ENCODE data around the gene SIL1. TPM values are rescaled to one million over a fixed set of nuclear protein-coding genes. Genes with fewer than 3 reads are reported as not detected.

Gene SIL1
- total and polyA plus RNA-seq, 9 of the 15 experiments (the other 6 are each of a cell fraction or from before 2014, with no cell fraction given) = 1.3 to 30.5 (median 18.1) TPM

DNA sequence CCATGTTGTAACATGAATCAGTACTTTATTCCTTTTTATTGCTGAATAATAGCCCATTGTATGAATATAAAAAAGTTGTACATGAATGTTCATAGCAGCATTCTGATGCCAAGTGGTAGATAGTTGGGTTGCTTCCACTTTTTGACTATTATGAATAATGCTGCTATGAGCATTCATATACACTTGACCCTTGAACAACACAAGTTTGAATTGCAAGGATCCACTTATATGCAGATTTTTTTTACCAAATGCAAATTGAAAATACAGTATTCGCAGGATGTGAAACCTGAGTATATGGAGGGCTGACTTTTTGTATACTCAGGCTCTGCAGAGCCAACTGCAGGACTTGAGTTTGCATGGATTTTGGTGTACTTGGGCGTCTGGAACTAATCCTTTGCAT lies 14.7 kb upstream of the SIL1 start:
- ATAC-seq (no peak), FAIRE-seq (no peak), DNase-seq (ENCODE audit: extremely low read depth in 1 of 4, low spot score in 3 of 4) (no peak)
- Histone ChIP-seq H3K4me2 (ENCODE audit: insufficient read depth, low read length) (no peak overlapping the region), H3K4me1 (replicated peaks in 1 of 2; ENCODE audit: control insufficient read depth in 2 of 2, insufficient read depth in 2 of 2, low read length in 2 of 2) (no peaks in the 10 kb centered on the region; a peak in 1 of 5 replicates), H3K9ac (ENCODE audit: insufficient read depth in 1 of 2, low read depth in 2 of 2, low read length in 2 of 2) (no peak overlapping the region), H3K27ac (ENCODE audit: extremely low read depth, low read depth, low read length) (no peak overlapping the region), H3K36me3 (ENCODE audit: control insufficient read depth, insufficient read depth, low read length) (no peaks in the 10 kb centered on the region), H3K9me1 (ENCODE audit: control insufficient read depth, insufficient read depth, low read length) (no peaks in the 10 kb centered on the region), H3K4me3 (no peak overlapping the region), H3K9me3 (replicated peaks; ENCODE audit: control insufficient read depth, insufficient read depth, low read depth, low read length) (no peaks in the 10 kb centered on the region), H4K20me1 (replicated peaks; ENCODE audit: control insufficient read depth, insufficient read depth, low read length) (no peaks in the 10 kb centered on the region), H3K79me2 (ENCODE audit: control insufficient read depth, insufficient read depth, low read length) (no peaks in the 10 kb centered on the region), H3K27me3 (ENCODE audit: control insufficient read depth in 2 of 2, insufficient read depth in 2 of 2, low read length in 2 of 2) (0 out of 5 replicates have a peak, but pooled peaks cover 0 to 7% of the 10 kb centered on the region in 2 experiments), H2AFZ (ENCODE audit: low read depth, low read length) (no peak overlapping the region)
- intact Hi-C loops (cut with micrococcal nuclease) (no loop called here), in situ Hi-C loops (cut with MboI) (no loop called here)
- POLR2A ChIA-PET = no interaction called here
- TF ChIP-seq ZBTB7A (IDR thresholded peaks at IDR 0.05; ENCODE audit: borderline replicate concordance, control insufficient read depth, low read depth, low read length) = no peak
- no peak for TF ChIP-seq POLR2H (tag; IDR thresholded peaks at IDR 0.05; ENCODE audit: low read depth)
- no peak for TF ChIP-seq NUFIP1 (IDR thresholded peaks at IDR 0.05; ENCODE audit: partially characterized antibody)
- TF ChIP-seq ARNT (IDR thresholded peaks at IDR 0.05) = no peak
- TF ChIP-seq ZNF551 (CRISPR knock-in tag; IDR thresholded peaks at IDR 0.05) = no peak
- TF ChIP-seq, protein P1, sequence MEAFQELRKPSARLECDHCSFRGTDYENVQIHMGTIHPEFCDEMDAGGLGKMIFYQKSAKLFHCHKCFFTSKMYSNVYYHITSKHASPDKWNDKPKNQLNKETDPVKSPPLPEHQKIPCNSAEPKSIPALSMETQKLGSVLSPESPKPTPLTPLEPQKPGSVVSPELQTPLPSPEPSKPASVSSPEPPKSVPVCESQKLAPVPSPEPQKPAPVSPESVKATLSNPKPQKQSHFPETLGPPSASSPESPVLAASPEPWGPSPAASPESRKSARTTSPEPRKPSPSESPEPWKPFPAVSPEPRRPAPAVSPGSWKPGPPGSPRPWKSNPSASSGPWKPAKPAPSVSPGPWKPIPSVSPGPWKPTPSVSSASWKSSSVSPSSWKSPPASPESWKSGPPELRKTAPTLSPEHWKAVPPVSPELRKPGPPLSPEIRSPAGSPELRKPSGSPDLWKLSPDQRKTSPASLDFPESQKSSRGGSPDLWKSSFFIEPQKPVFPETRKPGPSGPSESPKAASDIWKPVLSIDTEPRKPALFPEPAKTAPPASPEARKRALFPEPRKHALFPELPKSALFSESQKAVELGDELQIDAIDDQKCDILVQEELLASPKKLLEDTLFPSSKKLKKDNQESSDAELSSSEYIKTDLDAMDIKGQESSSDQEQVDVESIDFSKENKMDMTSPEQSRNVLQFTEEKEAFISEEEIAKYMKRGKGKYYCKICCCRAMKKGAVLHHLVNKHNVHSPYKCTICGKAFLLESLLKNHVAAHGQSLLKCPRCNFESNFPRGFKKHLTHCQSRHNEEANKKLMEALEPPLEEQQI (IDR thresholded peaks at IDR 0.05) = no peak
- no peak for TF ChIP-seq XRCC3 (IDR thresholded peaks at IDR 0.05)
- WGBS (ENCODE audit: insufficient coverage, low coverage, missing lambda C conversion rate) = 18% methylated on average over 2 of the region's 2 CpGs
- CTCF ChIA-PET (ENCODE audit: low intra/inter-chr PET ratio) = no interaction called here
- BruUV-seq (replicated peaks) = no TSS peak
